UCSD-AML1 (cell line): ENCODE measurements around the gene ZCWPW1.

Experiments
- DNase-seq: peaks from one replicate; lab custom pipeline; 2025; ENCODE audit not compliant: unreplicated experiment; lab: John Stamatoyannopoulos, UW

The ZCWPW1 gene

GRCh38 chr7:100432621-100433275, 4.2 kb upstream of the ZCWPW1 start:
- no peak for DNase-seq

- DNase-seq: no peak
Measured at GRCh38 chr7:100432053-100432452, 3.5 kb upstream of the ZCWPW1 start.

GRCh38 chr7:100431286-100431735, 2.8 kb upstream of the ZCWPW1 start:
- no peak for DNase-seq

- no peak for DNase-seq
Measured at GRCh38 chr7:100430493-100431285, 2.2 kb upstream of the ZCWPW1 start.

GRCh38 chr7:100429637-100430492, 1.4 kb upstream of the ZCWPW1 start, which contains the start of gene MEPCE:
MEPCE (plus strand) TSS chr7:100429831; CDS start chr7:100430019, 188 bp downstream.
- peak; percentile 85 for DNase-seq

- DNase-seq: peak; percentile 97
Measured at GRCh38 chr7:100428967-100429636, 599 bp upstream of the ZCWPW1 start.

GRCh38 chr7:100427762-100428198, 723 bp downstream of the ZCWPW1 start:
- no peak for DNase-seq

GRCh38 chr7:100426516-100426915, 2.0 kb downstream of the ZCWPW1 start:
- DNase-seq: no peak

- no peak for DNase-seq
Measured at GRCh38 chr7:100425347-100425746, 3.2 kb downstream of the ZCWPW1 start.

GRCh38 chr7:100423315-100423714, 5.2 kb downstream of the ZCWPW1 start:
- no peak for DNase-seq

GRCh38 chr7:100419660-100420226, 8.8 kb downstream of the ZCWPW1 start:
- no peak for DNase-seq

GRCh38 chr7:100418930-100419659, 9.4 kb downstream of the ZCWPW1 start:
- DNase-seq: no peak

- no peak for DNase-seq
Measured at GRCh38 chr7:100415448-100415847, 13.1 kb downstream of the ZCWPW1 start.

GRCh38 chr7:100413889-100414288, 14.6 kb downstream of the ZCWPW1 start:
- no peak for DNase-seq

GRCh38 chr7:100413346-100413745, 15.2 kb downstream of the ZCWPW1 start:
- no peak for DNase-seq

- no peak for DNase-seq
Measured at GRCh38 chr7:100411101-100411500, 17.4 kb downstream of the ZCWPW1 start.

GRCh38 chr7:100407285-100408180, 21.0 kb downstream of the ZCWPW1 start:
- DNase-seq: no peak

GRCh38 chr7:100406767-100407166, 21.7 kb downstream of the ZCWPW1 start:
- no peak for DNase-seq

- no peak for DNase-seq
Measured at GRCh38 chr7:100402241-100402640, 26.3 kb downstream of the ZCWPW1 start.
